ENCODE measurements around the gene COL4A4.

DNA sequence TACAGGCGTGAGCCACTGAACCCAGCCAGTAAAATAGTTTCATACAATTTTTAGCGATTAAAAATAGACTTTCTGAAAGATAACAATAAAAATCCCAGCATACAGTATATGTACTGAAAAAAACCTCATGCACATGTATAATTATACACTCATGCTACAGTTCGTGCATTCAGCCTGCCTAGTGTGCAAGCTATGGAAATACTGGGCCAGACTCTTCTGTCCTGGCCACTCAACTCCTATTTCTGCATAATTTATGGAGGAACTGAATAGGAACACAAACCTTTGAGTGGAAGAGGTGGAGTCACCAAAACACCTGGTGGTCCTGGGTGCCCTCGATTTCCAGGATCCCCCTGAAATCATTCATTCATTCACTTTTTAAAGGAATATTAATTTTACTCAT is 64.7 kb downstream of the COL4A4 start:
- TF ChIP-seq, protein P1, sequence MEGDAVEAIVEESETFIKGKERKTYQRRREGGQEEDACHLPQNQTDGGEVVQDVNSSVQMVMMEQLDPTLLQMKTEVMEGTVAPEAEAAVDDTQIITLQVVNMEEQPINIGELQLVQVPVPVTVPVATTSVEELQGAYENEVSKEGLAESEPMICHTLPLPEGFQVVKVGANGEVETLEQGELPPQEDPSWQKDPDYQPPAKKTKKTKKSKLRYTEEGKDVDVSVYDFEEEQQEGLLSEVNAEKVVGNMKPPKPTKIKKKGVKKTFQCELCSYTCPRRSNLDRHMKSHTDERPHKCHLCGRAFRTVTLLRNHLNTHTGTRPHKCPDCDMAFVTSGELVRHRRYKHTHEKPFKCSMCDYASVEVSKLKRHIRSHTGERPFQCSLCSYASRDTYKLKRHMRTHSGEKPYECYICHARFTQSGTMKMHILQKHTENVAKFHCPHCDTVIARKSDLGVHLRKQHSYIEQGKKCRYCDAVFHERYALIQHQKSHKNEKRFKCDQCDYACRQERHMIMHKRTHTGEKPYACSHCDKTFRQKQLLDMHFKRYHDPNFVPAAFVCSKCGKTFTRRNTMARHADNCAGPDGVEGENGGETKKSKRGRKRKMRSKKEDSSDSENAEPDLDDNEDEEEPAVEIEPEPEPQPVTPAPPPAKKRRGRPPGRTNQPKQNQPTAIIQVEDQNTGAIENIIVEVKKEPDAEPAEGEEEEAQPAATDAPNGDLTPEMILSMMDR (IDR thresholded peaks at IDR 0.05) = no peak
- no peak for TF ChIP-seq POLR2A (IDR thresholded peaks at IDR 0.05)

Measured in prostate gland (tissue), 2 donors.